Measurements from ENCODE around the gene DNASE1L1. TPM values are rescaled to one million over a fixed set of nuclear protein-coding genes. Genes with fewer than 3 reads are reported as not detected.

DNASE1L1 gene
- total RNA-seq, 2 experiments from 2014 or later, result 20.5 to 26.2 TPM

Small RNA genes within 50 kb of the gene (microRNA-seq; reads per million reads assigned to microRNA genes)
- not detected for gene MIR6858

Other genes with a start within 250 kb of the DNASE1L1 start
- not detected for gene OPN1MW, start 226.7 kb downstream of the DNASE1L1 start, total RNA-seq
- not detected for gene OPN1MW2, start 189.5 kb downstream of the DNASE1L1 start, total RNA-seq
- gene OPN1MW3, start 151.7 kb downstream of the DNASE1L1 start, total RNA-seq, result not detected
- gene TEX28, start 114.1 kb downstream of the DNASE1L1 start, total RNA-seq, result not detected
- 1 to 10 TPM in 1 of 2 experiments, under 1 TPM in 1; 0.31 to 1.2 TPM for gene TKTL1, start 113.5 kb downstream of the DNASE1L1 start, total RNA-seq
- gene FLNA, start 34.6 kb downstream of the DNASE1L1 start, total RNA-seq, result 100 to 1,000 TPM; 985 to 994 TPM
- 10 to 100 TPM; 66.1 to 68.1 TPM for gene EMD, start 30.0 kb downstream of the DNASE1L1 start, total RNA-seq
- gene RPL10, start 10.9 kb downstream of the DNASE1L1 start, total RNA-seq, result 1,000 to 10,000 TPM; 2,867 to 2,975 TPM
- 10 to 100 TPM; 94.7 to 95.3 TPM for gene TAFAZZIN, start 2.3 kb upstream of the DNASE1L1 start, total RNA-seq
- gene ATP6AP1, start 19.4 kb upstream of the DNASE1L1 start, total RNA-seq, result 10 to 100 TPM; 46.9 to 51.1 TPM
- gene GDI1, start 27.9 kb upstream of the DNASE1L1 start, total RNA-seq, result 100 to 1,000 TPM; 138 to 147 TPM
- 10 to 100 TPM; 59.2 to 70.3 TPM for gene FAM50A, start 34.9 kb upstream of the DNASE1L1 start, total RNA-seq
- 10 to 100 TPM; 62.5 to 64.1 TPM for gene PLXNA3, start 49.0 kb upstream of the DNASE1L1 start, total RNA-seq
- gene LAGE3, start 70.0 kb upstream of the DNASE1L1 start, total RNA-seq, result 10 to 100 TPM; 32.2 to 34.8 TPM
- 10 to 100 TPM; 43.8 to 45.3 TPM for gene UBL4A, start 77.4 kb upstream of the DNASE1L1 start, total RNA-seq
- 10 to 100 TPM; 25.3 to 27.3 TPM for gene SLC10A3, start 81.4 kb upstream of the DNASE1L1 start, total RNA-seq
- gene FAM3A, start 107.0 kb upstream of the DNASE1L1 start, total RNA-seq, result 10 to 100 TPM; 42.3 to 45.4 TPM
- 100 to 1,000 TPM in 1 of 2 experiments, 10 to 100 TPM in 1; 89.2 to 102 TPM for gene G6PD, start 137.6 kb upstream of the DNASE1L1 start, total RNA-seq
- gene IKBKG, start 138.4 kb upstream of the DNASE1L1 start, total RNA-seq, result 10 to 100 TPM; 56.1 to 61.7 TPM
- not detected for gene CTAG1A, start 175.9 kb upstream of the DNASE1L1 start, total RNA-seq
- gene CTAG1B, start 210.0 kb upstream of the DNASE1L1 start, total RNA-seq, result not detected
- gene CTAG2, start 244.3 kb upstream of the DNASE1L1 start, total RNA-seq, result 10 to 100 TPM; 17.1 to 21.0 TPM

All from activated naive CD8-positive, alpha-beta T cell treated with anti-CD3 and anti-CD28 coated beads, Interleukin-2, amount 10 ng/mL, durations not matched to agents 7 days and 5 days (primary cell).